ENCODE results near the gene ZNF835.

GRCh38 chr19:56625708-56626107, 45.8 kb downstream of the ZNF835 start:
- no peak for TF ChIP-seq POLR2A (IDR thresholded peaks at IDR 0.05)
- TF ChIP-seq CTCF (IDR thresholded peaks at IDR 0.05) = no peak

Data from esophagus squamous epithelium (tissue), 4 donors.